GM12865 (cell line): ENCODE results near the gene KCNG2.
A peak's percentile ranks its signal among the peaks of the same experiment; 100 is the strongest.

ENCODE experiments used
- DNase-seq: peaks from one replicate; pipeline ENCODE4 v3.0.0; 2010; ENCODE audit warnings: low read depth
- H3K4me3 ChIP-seq: 2 replicates; pipeline ENCODE4 v1.5.1; 2011; ENCODE audit warnings: mild to moderate bottlenecking, low read depth, low read length, control low read depth
- TF ChIP-seq, protein P1 (sequence below): IDR thresholded peaks from 2 replicates; pipeline ENCODE4 v1.5.1; 2011; ENCODE audit warnings: low read length, control low read depth, low read depth, inconsistent platforms; ENCODE audit not compliant: insufficient read depth; ENCODE audit errors: missing control alignments

KCNG2 gene

DNA sequence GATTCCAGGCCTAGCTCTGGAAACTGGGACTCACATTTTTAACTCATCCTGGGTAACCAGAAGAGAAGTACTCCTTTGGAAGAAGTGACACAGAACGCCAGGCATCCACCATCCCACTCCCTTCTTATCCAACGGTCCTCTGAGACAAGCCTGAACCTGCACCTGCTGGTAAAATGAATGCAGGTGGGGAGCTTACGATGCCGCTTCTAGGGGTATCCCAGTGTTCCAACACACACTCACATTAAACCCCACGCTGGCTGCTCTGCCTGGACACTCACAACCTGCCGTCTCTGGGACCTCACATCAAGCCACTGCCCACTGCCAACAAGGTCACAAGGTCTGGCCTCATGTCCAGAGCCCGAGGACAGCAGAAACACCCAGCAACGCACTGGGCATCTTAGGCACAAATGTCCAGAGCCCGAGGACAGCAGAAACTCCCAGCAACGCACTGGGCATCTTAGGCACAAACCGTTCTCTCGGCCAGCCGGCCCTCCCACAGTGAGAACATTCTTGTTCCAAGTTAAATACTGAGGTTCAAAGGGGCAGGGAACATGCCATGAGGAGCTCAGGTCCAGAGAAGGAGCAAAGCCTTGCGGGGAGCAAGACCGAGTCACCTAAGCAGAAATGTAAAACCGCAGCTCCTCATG lies 143.9 kb downstream of the KCNG2 start:
- no peak overlapping the region for H3K4me3 ChIP-seq
- DNase-seq = no peak
- TF ChIP-seq, protein P1, sequence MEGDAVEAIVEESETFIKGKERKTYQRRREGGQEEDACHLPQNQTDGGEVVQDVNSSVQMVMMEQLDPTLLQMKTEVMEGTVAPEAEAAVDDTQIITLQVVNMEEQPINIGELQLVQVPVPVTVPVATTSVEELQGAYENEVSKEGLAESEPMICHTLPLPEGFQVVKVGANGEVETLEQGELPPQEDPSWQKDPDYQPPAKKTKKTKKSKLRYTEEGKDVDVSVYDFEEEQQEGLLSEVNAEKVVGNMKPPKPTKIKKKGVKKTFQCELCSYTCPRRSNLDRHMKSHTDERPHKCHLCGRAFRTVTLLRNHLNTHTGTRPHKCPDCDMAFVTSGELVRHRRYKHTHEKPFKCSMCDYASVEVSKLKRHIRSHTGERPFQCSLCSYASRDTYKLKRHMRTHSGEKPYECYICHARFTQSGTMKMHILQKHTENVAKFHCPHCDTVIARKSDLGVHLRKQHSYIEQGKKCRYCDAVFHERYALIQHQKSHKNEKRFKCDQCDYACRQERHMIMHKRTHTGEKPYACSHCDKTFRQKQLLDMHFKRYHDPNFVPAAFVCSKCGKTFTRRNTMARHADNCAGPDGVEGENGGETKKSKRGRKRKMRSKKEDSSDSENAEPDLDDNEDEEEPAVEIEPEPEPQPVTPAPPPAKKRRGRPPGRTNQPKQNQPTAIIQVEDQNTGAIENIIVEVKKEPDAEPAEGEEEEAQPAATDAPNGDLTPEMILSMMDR = no peak

DNA sequence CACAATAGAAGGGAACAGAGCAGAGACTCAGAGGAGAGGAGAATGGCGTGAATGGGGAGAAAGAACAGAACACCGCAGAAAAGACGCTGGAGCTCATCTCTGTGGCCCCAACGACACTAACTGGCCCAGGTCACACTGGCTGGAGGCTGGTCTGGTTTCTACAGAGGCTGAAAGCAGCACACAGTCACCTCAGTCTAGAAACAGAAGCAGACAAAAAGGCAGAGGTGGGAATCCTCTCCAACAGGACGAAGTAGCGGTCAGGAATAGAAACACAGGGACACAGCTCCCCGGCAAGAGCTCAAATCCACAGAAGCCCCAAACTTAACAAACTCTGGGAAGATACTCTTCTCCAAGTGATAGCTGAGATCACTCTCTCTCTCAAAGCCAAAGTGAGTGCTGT lies 144.5 kb downstream of the KCNG2 start:
- TF ChIP-seq, protein P1 = no peak
- no peak for DNase-seq
- no peak overlapping the region for H3K4me3 ChIP-seq

DNA sequence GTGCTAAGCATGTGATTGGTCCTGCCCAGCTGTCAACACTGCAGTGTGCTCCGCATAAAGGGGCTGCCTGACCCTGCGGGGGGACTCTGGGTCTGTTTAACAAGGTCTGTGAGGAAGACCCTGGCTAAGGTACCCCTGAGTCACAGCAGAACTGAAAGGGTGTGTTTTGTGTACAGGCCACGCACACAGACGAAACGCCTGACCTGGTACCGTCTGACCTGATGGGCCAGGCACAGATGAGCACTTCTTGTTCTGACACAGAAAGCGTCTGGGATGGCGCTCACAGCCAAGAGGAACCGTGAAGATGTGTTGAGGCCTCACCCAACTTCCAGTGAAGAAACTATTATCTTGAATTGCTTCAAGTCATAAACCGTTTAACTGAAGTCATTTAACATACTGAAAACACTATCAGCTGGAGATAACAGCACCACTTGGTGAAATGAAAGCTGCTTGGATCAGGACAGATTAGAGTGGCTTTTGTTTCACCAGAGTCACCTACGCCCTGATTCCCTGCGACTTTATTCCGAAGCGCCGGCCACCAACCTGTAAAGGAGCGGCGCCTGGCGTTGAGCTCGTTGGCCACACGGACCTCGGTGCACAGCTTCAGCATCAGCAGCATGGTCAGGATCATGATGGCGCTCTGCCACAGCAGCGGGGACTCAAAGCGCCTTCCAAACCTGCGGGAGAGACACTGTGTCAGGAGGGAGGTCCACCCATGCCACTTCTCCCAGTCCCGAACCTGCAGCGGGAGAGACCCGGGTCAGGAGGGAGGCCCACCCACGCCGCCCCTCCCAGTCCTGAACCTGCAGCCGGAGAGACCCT lies 145.3 kb downstream of the KCNG2 start:
- H3K4me3 ChIP-seq = no peak overlapping the region
- DNase-seq = no peak
- TF ChIP-seq, protein P1 = no peak

DNA sequence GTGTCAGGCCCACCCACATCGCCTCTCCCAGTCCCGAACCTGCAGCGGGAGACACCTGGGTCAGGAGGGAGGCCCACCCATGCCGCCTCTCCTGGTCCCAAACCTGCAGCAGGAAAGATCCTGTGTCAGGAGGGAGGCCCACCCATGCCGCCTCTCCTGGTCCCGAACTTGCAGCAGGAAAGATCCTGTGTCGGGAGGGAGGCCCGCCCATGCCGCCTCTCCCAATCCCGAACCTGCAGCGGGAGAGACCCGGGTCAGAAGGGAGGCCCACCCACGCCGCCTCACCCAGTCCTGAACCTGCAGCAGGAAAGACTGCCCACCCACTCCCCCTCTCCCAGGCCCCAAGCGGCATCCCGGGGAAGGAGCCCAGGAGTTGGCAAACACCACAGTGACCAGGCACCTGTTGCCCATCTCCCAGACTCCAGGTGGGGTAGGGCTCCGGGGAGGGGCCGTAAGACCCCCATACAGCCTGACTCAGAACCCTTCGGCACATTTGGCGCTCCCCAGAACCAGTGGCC lies 145.9 kb downstream of the KCNG2 start:
- no peak for DNase-seq
- TF ChIP-seq, protein P1 = no peak
- H3K4me3 ChIP-seq = no peak overlapping the region

DNA sequence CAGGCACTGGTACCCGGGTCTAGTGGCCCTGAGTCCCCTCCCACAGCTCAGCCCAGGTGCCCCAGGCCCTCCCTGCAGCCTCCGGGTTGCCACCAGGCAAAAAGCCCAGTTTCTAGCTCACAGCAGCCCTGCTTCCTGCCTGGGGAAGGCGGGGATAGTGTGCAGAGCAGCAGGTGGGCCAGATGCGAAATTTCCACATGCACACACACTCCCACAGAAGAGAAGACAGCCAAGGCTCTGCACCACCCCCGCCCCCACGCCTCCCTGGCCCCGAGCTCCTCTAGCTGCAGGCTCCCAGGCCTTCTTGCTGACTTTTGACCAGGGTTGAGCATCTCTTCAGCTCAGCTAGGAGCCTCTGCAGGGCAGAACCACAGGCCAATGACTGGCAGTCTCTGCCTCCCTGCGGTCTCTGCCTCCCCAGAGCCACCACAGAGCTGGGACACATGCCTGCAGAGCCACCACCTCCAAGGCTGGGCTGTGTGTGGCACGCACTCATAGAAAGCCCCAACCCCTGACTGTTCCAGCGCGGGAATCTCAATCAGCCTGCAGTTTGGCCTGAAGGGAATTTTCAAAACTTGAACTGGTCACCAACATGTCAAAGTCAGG lies 146.5 kb downstream of the KCNG2 start:
- H3K4me3 ChIP-seq = no peak overlapping the region
- TF ChIP-seq, protein P1 = no peak
- DNase-seq = peak; percentile 57

DNA sequence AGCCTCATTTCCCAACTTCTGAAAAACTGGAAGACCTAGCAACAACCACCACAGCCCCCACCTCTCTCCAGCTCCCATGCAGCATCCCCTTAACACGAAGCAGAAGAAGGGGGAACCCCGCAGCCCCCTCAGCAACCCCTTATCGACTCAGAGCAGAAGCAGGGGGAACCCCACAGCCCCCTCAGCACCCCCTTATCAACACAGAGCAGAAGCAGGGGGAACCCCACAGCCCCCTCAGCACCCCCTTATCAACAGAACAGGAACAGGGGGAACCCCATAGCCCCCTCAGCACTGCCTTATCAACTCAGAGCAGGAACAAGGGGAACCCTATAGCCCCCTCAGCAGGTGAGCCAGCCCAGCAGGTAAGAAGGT lies 147.0 kb downstream of the KCNG2 start:
- no peak for DNase-seq
- TF ChIP-seq, protein P1 = no peak
- no peak overlapping the region for H3K4me3 ChIP-seq
